ENCODE measurements around the gene PRKCH.

Gene PRKCH

DNA sequence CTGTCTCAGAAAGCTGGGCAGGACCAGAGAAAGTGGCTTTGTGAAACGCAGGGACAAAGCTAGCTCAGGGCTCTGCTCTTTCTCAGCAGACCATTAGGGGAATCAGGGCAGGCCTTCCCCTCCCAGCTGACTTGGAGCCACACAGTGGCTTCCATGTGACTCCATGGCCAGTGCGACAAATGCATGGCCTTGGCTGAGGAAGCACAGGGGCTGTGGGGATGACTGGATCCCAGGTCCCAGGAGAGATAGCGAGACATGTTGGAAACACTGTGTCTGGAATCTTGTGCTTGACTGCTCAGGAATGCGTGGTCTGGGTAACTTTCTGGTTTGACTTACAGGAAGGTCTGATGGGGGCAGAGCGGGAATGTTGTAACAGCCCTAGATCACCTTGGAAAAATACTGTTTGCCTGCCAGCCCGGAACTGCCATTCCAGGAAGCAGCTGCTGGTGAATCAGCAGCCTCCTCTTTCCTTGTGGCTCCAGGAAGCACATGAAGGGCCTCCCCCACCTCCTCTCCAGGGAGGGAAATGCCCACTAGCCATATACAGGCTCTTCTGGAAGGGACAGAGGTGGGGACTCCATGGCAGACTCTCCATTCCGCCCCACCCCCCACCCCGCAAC lies 240.4 kb downstream of the PRKCH start:
- no peak for DNase-seq (ENCODE audit: low read depth in 2 of 2, low spot score in 1 of 2)

DNA sequence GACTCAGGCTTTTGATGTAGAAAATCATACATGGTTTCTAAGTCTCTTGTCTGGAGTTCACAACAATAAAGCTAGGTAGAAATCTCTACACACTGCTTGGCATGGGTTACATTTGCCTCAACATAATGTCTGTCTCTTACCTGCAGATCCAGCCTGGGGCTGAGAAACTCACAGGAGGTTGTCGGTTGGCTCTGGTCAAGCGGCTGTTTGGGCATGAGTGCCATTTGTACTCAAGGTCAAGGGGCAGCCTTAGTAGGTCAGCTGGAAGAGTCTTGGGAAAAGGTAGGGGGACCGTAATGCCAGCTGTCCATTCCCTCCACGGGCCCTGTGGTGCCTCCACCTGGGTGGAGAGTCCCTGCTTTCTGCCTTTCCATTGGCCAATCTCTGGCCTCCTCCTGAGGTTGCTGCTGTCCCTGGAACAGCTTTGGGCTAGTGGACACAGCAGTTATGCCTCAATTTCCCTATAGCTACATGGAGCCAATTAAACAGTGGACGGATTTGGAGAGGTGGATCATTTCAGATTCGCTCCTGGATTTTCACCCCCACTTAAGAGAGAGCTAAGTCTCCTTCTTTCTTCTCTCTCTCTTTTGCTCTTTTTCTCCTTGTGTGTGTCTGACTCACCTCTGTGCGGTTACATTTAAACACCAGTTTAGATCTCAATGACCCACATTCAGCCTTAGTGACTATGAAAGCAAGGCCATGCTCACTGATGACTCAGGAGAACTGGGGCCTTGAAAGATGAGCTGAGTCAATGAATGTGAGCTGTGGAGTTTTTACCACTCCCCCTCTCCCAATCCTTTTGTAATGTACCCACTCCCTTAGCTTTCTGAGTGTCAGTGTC lies 241.2 kb downstream of the PRKCH start:
- no peak for DNase-seq (ENCODE audit: low read depth in 2 of 2, low spot score in 1 of 2)

DNA sequence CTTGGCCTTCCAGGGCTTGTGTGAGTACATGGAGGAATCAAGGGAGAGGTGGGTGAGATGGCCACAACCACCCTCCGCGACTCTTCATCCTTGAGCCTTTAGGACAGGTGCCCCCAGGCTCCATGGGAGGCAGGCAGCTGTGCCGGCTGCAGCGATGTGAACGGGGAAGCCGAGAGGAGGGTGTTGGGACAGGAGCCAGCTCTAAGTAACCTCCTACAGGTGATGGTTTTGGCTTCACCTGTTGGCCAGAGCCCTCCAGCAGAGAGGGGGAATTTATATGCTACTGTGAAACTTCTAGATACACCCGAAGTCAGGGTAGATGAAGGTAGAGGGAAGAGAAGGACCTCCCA lies 241.8 kb downstream of the PRKCH start:
- DNase-seq (ENCODE audit: low read depth in 2 of 2, low spot score in 1 of 2), result no peak

DNA sequence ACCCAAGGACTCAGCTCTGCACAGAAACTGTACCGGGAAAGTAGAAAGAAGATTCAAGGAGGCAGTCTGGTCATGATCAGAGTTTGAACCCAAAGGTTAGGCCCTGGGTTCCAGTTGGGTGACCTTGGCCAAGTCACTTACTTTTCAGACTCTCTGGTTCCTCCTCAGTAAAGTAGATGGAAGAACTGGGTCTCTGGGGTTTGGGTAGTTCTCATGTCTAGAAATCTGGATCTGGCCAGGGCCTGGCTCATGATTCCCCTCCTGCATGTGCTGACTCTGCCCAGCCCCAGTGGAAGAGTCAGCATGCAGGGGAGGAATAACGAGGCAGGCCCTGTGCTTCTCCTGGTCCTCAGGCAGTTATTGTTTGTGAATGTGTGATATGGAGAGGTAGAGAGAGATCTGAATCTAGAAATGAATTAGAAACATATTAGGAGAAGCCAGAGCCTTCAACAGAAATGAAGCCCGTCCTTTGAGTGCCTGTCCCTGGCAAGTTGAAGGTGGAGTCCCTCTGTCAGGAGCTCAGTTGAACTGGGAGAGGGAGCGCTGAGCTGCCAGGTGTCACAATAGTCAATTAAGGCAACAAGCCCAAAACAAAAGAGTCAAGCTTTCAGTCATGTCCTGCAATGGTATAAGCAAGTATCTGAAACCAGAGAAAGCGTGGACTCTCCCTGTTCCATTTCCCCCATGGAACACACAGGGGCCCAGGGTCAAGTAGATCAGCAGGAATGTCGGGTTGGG lies 242.7 kb downstream of the PRKCH start:
- DNase-seq (ENCODE audit: low read depth in 2 of 2, low spot score in 1 of 2), result no peak

DNA sequence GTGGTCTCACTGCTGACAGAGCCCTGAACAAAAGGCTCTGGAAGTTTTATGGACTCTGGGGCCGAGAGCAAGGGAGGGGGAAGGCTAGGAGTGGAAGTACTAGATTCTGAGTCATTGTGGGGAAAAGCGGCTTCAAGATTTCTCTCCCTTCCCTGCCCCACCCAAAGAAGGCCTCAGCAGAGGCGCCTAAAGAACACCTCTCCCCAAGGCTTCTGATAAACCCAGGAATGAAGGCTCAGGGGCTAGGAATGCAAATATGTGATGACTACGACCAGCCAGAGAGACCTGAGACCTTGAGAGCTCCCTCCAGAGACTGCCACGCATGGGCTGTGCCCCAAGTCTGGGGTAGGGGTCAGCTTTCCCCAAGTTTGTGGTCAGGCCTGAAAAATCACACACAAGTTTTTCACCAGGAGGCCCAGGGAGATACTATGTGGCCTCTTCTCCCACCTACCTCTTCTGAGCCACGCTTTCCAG lies 243.3 kb downstream of the PRKCH start:
- no peak for DNase-seq (ENCODE audit: low read depth in 2 of 2, low spot score in 1 of 2)

DNA sequence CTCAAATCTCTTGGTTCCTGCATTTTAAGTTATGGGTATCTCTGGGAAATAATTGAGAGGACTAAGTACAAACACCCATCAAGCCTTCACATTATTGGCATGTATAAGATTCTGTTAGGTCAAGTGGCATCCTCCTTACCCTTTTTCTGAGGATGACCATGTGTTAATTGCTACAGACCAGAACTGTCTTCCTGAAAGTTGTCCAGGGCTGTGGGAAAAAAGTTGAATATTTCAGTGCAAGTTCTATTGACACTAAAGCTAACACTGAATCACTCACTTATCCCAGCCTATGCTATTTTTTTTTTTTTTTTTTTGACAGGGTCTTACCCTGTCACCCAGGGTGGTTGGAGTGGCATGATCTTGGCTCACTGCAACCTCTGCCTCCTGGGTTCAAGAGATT lies 243.8 kb downstream of the PRKCH start:
- no peak for DNase-seq (ENCODE audit: low read depth in 2 of 2, low spot score in 1 of 2)

DNA sequence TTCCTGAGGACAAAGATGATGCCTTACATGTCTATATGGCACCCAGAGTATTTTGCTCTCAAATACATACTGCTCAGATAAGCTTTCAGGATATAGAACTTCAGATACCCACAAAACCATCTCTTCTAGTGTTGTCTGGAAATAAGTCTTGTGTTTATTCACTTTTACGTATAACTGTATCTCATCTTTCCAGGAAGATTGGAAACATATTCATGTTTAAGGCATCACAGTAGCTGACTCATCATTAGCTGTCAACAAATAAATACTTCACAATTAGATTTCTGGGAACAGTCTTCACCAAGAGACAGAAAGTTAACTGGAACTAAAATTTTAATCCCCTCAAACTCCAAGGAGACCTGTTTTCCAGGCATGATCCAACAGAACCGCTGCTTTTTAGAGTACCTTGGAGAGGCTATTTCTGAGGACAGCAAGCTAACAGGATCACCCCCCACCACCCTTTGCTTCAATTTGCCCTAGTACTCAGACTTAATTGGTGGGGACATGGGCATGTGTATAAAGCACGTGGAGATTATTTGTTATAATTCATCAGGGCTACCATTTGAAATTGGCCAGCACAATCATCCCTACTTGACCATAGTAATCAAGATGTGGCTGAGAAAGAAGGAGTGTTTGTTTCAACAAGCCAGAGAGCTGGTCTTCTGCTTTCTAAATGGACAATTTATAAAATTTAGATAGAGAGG lies 244.6 kb downstream of the PRKCH start:
- no peak for DNase-seq (ENCODE audit: low read depth in 2 of 2, low spot score in 1 of 2)

DNA sequence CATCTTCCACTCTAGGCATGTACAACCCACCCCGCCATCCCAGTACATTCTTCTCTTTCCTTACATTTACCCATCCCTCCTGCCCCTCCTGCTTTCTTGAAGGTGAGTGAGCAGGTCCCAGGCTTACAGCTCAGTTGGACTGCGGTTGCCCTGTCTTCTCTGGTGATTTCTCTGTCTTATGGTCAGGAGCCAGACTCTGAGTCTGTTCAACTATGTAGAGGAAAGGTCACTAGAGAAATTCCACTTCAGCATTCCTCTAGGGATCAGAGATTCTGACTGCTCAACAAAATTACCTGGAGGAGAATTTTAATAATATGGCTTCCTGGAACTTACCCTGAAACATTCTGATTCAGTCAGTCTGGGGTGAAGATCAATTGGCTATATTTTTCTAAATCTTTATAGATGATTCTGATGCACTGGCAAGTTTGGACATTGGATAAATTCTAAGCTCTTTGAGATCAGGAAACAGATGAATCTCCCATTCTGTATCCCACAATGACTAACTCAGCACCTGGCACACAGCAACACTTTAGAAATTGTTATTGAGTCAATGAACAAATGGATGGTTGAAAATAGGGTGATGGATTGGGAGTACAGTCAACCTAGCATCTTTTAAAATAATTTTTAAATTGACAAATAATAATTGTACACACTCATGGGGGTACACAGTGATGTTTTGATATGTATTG lies 245.3 kb downstream of the PRKCH start:
- DNase-seq (ENCODE audit: low read depth in 2 of 2, low spot score in 1 of 2), result no peak

DNA sequence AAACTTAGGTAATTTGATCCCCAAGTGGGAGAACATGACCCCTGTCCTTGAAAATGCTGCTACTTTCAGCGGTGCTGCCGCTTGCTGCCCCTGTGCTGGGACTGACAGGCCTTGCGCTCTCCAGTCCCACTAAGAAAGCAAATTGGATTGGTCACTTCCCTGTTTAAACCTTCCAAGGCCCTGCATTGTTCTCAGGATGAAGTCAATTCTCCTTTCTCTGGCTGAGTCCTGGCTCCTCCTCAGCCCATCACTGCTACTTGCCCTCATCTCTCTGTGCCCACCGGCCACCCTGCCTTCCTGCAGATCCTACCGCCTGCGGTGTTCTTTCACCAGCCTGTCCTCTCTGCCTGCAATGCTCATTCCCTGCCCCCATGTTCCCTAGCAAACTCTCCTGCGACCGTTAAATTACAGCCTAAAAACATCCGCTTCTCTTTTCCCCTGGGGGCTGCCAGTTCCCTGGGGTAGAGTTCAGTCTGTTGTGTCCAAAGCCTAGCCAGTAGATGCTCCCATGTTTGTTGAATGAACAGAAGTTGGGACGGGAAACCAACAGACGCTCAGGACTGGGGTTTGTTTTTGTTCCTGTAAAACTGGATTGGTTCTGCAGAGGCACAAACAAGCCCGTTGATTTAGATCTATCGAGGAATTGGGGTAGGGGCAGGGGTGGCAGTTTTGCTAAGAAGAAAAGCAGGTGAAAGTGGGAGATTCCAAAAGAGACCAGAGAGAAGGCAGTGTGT lies 246.6 kb downstream of the PRKCH start:
- no peak for DNase-seq (ENCODE audit: low read depth in 2 of 2, low spot score in 1 of 2)

DNA sequence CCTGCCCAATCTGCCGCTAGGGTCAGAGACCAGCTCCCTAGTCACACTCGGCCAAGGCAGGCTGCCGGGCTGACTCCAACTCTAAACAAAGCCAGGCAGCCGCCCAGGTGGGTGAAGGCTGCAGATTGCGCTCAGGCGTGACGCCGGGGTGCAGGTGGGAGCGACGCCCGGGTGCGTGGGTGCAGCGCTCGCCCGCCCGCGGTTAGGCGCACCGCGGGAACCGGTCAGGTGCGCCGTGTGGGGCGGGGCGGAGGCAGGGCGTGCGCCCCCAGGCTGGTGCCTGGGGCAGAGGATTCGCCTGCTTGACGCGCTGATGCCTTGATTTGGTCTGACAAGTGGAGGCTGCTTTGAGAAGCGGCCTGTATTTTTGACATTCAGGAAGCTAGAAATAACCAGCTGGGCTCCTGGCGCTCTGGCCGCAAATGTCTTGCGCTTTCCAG lies 247.2 kb downstream of the PRKCH start:
- no peak for DNase-seq (ENCODE audit: low read depth in 2 of 2, low spot score in 1 of 2)

DNA sequence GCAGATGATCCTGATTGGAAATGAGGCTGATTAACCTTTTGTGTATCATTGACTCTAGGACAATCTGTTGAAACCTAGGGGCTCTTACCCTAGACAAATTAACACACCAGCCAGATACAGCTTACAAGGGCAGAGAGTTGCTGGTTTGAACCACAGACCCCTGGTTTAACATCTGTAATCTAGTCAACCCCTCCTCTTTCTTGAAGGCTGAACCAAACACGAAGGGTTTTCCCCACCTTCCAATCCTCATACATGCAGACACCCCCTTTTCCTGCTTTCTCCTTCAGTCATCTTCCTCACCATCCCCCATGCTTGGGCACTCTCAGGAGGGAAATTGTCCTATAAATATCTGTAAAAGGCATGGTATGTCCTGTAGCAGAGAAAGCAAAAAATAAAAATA lies 247.9 kb downstream of the PRKCH start:
- no peak for DNase-seq (ENCODE audit: low read depth in 2 of 2, low spot score in 1 of 2)

DNA sequence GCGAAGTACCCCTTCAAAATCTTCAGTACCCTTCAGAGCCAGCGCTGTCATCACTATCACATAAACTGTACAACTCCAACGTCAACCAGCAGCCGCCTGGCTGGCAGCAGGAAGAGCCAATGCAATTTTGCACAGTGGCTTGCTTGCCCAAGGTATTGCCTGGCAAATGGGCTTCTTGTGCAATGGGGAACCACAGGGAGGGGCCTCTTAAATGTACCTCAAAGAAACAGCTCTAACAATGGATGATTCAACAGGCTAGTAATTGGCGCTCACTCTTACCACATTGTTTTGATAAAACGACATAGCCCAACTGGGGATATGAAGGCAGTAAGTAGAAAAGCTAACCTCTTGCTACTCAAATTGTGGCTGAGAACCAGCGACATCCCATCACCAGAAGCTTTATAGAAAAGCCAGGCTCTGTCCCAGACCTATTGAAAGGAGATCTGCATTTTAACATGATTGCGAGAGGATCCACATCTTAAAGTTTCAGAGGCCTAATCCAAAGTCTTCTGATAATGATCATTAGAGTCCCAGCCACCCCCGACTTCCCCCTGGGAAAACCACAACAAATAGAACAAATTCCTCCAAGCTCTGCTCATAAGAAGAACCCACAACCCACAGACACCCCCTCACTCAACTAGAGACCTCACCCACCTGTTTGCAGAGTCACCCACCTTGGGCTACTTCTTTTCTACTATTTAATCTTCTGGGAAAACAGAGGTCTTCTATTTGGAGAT lies 248.6 kb downstream of the PRKCH start:
- DNase-seq (ENCODE audit: low read depth in 2 of 2, low spot score in 1 of 2), result no peak

DNA sequence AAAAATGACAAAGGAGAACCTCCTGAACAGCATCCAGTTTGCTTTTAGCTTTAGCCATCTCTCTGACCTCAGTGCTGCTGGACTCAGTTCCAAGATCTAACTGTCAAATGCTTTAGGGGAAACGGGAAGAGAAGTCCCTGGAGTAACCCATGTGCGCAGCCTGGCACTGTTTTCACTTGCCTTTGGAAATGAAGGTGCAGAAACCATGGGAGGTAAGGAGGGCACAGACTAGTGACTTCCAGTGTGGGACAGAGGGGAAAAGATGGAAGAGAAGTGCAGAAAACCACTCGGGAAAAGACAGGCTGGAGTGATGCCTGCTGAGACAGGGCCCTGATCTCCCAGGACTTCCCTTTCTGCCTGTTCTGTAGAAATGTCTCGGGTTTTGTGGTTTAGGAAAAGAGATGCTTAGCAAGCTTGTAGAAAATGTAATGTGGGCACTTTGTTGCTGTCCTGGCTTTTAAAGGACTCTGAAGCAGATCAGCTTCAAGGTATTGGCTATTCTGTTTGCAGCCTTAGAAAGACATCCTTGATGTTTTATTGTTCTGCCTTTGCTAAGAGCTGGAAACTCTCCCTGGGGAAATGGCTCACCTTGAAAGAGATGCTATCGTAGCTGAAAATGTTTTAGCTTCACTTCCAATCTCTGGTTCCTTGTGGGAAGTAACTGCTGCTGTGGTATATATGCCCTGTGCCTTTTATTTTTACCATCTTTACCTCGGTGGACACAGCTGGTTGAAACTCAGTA lies 249.3 kb downstream of the PRKCH start:
- no peak for DNase-seq (ENCODE audit: low read depth in 2 of 2, low spot score in 1 of 2)

DNA sequence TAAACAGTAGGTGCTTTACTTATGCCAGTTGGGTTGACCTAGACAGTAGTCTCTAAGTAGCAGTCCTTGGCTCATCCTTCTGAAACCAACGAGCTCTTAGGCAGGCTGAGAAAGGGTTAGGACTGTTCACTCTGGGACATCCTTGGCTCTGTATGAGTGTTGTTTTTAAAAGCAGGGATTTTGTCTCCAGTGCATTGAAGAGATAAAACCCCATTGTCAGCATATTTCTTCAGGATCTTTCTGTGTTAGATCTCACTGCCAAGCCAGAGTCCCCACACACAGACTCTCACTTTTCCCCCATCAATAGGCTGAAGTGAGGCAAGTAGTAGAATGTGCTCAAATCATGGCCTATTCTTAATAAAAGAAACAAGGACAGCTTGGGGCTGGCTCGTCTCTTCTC lies 250.5 kb downstream of the PRKCH start:
- DNase-seq (ENCODE audit: low read depth in 2 of 2, low spot score in 1 of 2), result no peak

DNA sequence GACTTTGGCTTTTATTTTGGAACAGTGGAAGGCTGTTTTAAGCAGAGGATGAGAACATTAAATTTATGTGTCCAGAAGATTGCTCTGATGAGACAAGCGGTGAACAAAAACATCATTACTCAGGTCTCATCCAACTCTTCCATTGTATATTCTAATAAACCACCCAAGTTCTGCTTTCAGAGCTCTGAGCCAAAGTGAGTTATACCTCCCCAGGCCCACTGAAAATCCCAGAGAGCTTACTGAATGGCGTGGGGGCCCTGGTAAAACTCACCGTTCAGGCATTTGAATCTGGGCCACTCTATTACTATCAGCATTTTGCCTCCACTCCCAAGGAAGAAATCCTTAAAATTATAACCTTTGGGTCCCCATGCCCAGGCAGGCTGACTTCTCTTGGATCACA lies 251.9 kb downstream of the PRKCH start:
- no peak for DNase-seq (ENCODE audit: low read depth in 2 of 2, low spot score in 1 of 2)

DNA sequence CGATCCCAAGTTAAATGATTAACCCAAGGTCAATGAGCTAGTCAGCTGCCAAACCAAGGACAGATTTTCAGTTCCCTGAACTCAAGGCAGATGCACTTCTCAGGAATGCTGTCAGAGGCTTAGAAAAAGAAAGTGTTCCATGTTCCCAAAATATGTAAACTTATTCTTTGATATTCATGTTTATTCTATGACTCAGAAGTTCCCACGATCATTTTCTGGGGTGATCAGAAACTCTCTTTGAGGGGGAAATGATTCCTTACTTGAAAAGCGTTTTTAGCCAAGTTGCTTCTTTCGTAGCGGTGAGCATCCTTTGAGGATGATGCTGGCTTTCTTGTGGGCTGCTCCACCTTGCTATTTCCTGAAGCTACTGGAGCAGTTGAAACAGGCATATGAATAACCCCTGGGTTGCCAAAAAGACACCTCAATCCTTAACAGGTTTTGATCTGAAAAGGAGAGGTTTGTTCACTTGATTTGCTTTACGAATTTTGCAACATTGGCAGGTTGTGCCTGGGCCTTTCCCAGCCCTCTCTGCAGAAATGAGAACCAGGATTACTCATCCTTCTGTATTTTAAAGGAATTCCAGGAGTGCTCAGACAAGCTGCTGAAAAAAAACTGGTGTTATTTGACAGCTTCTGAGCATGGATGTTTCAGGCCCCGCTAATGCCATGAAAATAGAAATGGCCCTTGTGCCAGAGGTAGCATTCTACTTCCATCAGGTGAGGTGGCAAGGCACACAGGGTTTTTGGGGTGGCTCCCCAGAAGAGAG lies 252.6 kb downstream of the PRKCH start:
- no peak for DNase-seq (ENCODE audit: low read depth in 2 of 2, low spot score in 1 of 2)

DNA sequence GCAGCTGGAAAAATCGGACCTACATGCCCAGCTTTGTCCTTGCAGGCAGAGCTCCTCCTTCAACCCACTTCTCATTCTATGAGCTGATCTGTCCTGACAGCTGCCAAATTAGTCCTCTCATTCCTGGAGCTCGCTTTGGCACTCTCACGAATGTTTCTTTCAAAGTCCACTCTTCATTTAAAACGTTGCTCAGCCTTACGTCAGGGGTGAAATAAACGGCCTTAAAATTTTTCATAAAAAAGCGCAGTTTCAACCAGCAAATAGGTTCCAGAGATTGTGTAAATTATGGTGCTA lies 253.1 kb downstream of the PRKCH start:
- no peak for DNase-seq (ENCODE audit: low read depth in 2 of 2, low spot score in 1 of 2)

DNA sequence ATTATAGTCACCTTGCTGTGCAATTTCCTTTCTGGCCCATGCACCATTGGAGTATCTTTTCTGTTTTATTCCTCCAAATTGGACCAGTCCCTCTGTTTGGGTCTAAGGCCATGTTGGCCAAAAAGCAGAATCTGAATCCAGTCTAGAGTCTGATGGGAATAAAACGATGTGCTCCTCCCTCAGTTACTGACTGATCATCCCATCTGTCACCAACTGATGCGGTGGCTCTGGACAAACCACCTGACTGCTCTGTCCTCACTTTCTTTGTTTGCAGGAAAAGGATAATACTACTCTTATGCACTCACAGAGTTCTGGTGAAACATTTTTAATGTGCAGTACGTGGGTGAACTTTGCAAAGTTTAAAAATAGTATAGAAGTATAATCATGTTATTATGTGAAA lies 253.7 kb downstream of the PRKCH start:
- DNase-seq (ENCODE audit: low read depth in 2 of 2, low spot score in 1 of 2), result no peak
